Endothelial cell of coronary artery (primary cell): ENCODE measurements around the gene ASGR1. TPM values are rescaled to one million over a fixed set of nuclear protein-coding genes. Genes with fewer than 3 reads are reported as not detected.

Experiments
- total RNA-seq: library from RNA; depleted of rRNA; stranded (reverse); fragments of >200 nt; gene quantifications from 2 replicates; pipeline ENCODE4 v1.2.3, GENCODE V29; 2014

Gene ASGR1
- total RNA-seq, result 9.2 TPM in 2 replicates

GRCh38 chr17:7179317-7180254 lies at the start of gene ASGR1:
Gene ASGR1 (minus strand): TSS chr17:7179370. CDS start chr17:7178563, 807 bp downstream.

DNA sequence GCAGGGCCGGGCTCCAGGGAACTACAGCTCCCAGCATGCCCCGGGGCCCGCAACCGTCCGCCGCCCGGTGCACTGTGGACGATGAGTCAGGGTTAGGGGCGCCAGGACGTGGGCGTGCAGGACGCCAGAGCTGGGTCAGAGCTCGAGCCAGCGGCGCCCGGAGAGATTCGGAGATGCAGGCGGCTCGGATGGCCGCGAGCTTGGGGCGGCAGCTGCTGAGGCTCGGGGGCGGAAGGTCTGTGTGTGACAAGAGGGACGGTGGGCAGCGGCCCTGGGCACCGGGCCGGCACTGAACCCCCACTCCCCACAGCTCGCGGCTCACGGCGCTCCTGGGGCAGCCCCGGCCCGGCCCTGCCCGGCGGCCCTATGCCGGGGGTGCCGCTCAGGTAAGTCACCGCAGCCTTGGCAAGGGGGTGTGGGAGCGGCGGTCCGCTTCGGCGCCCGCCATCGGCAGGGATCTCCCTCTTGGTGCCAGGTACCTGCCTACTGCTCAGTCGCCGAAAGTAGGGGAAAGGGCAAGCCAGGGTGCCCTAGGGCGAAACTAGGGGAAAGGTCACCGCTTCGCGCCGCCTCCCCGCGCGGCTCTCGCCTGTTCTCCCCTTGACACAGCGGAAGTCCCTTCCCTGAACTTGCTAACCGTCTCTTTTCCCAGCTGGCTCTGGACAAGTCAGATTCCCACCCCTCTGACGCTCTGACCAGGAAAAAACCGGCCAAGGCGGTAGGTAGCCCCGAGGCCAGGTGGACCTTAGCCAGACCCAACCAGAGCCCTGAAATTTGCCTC lies 40.8 kb upstream of the ASGR1 start, which contains the start of the genes ACADVL and DLG4:
TSS of gene ACADVL (plus strand) at position 127 of the 781 bp plus-strand sequence. CDS start at position 174, 47 bp downstream.
TSS of gene DLG4 (minus strand) at position 25 of the 781 bp plus-strand sequence.

Other genes with a start within 250 kb of the ASGR1 start
- gene ALOX12, start 183.3 kb downstream of the ASGR1 start, total RNA-seq, result not detected in 2 replicates
- gene RNASEK, start 166.7 kb downstream of the ASGR1 start, total RNA-seq, result 39.8 and 43.5 TPM in 2 replicates
- 82.0 and 127 TPM in 2 replicates for gene BCL6B, start 156.3 kb downstream of the ASGR1 start, total RNA-seq
- gene SLC16A13, start 143.4 kb downstream of the ASGR1 start, total RNA-seq, result 0.54 and 1.4 TPM in 2 replicates
- 0.09 and 0.38 TPM in 2 replicates for gene SLC16A11, start 135.3 kb downstream of the ASGR1 start, total RNA-seq
- gene CLEC10A, start 99.1 kb downstream of the ASGR1 start, total RNA-seq, result 0.19 and 0.54 TPM in 2 replicates
- not detected in 2 replicates for gene ASGR2, start 64.5 kb downstream of the ASGR1 start, total RNA-seq
- 10.3 and 23.2 TPM in 2 replicates for gene DLG4, start 40.5 kb upstream of the ASGR1 start, total RNA-seq
- 192 and 322 TPM in 2 replicates for gene ACADVL, start 40.6 kb upstream of the ASGR1 start, total RNA-seq
- 37.3 and 41.1 TPM in 2 replicates for gene DVL2, start 55.1 kb upstream of the ASGR1 start, total RNA-seq
- gene PHF23, start 60.1 kb upstream of the ASGR1 start, total RNA-seq, result 37.7 and 45.1 TPM in 2 replicates
- gene GABARAP, start 63.1 kb upstream of the ASGR1 start, total RNA-seq, result 92.4 and 120 TPM in 2 replicates
- 19.3 and 39.2 TPM in 2 replicates for gene CTDNEP1, start 72.4 kb upstream of the ASGR1 start, total RNA-seq
- gene ELP5, start 72.8 kb upstream of the ASGR1 start, total RNA-seq, result 30.2 and 31.5 TPM in 2 replicates
- 13.4 and 15.9 TPM in 2 replicates for gene CLDN7, start 83.1 kb upstream of the ASGR1 start, total RNA-seq
- gene SLC2A4, start 102.3 kb upstream of the ASGR1 start, total RNA-seq, result under 0.01 TPM in 2 replicates
- gene YBX2, start 115.3 kb upstream of the ASGR1 start, total RNA-seq, result not detected in 2 replicates
- 734 and 935 TPM in 2 replicates for gene EIF5A, start 128.3 kb upstream of the ASGR1 start, total RNA-seq
- gene GPS2, start 136.0 kb upstream of the ASGR1 start, total RNA-seq, result 26.1 and 27.3 TPM in 2 replicates
- gene NEURL4, start 150.0 kb upstream of the ASGR1 start, total RNA-seq, result 16.6 and 24.9 TPM in 2 replicates
- gene ACAP1, start 157.2 kb upstream of the ASGR1 start, total RNA-seq, result 0.45 and 0.66 TPM in 2 replicates
- 2.2 and 3.6 TPM in 2 replicates for gene KCTD11, start 172.8 kb upstream of the ASGR1 start, total RNA-seq
- gene TMEM95, start 175.8 kb upstream of the ASGR1 start, total RNA-seq, result not detected in 2 replicates
- gene TNK1, start 201.7 kb upstream of the ASGR1 start, total RNA-seq, result under 0.01 and 0.28 TPM in 2 replicates
- gene PLSCR3, start 215.2 kb upstream of the ASGR1 start, total RNA-seq, result 16.8 and 23.6 TPM in 2 replicates
- 86.7 and 102 TPM in 2 replicates for gene TMEM256, start 224.7 kb upstream of the ASGR1 start, total RNA-seq
- 2.9 and 5.1 TPM in 2 replicates for gene NLGN2, start 228.5 kb upstream of the ASGR1 start, total RNA-seq
- not detected in 2 replicates for gene SPEM1, start 241.0 kb upstream of the ASGR1 start, total RNA-seq
- gene SPEM2, start 246.2 kb upstream of the ASGR1 start, total RNA-seq, result not detected in 2 replicates
- gene SPEM3, start 249.5 kb upstream of the ASGR1 start, total RNA-seq, result not detected in 2 replicates